ENCODE data around the gene SLCO4A1. TPM values are rescaled to one million over a fixed set of nuclear protein-coding genes. Genes with fewer than 3 reads are reported as not detected.

Gene SLCO4A1
- polyA plus RNA-seq, 1 donor (not counting 4 experiments of a cell fraction or from before 2014, with no cell fraction given): 1.8 TPM

- no peak overlapping the region for H3K9ac ChIP-seq (ENCODE audit: control insufficient read depth, extremely low read depth, insufficient read depth, low read length)
- H4K20me1 ChIP-seq (ENCODE audit: control insufficient read depth, extremely low read depth, insufficient read depth, low read length): no peaks in the 10 kb centered on the region
- H3K4me3 ChIP-seq (ENCODE audit: control insufficient read depth in 2 of 3, extremely low read depth in 1 of 3, insufficient read depth in 2 of 3, low read depth in 1 of 3, low read length in 3 of 3): no peak overlapping the region
- no peaks in the 10 kb centered on the region for H3K4me1 ChIP-seq (ENCODE audit: control insufficient read depth, extremely low read depth, insufficient read depth, low read length)
- H3K4me2 ChIP-seq (ENCODE audit: control insufficient read depth, extremely low read depth, insufficient read depth, low read depth, low read length): no peak overlapping the region
- FAIRE-seq (no peak), DNase-seq (ENCODE audit: low read depth, low spot score) (no peak)
- no peaks in the 10 kb centered on the region for H3K36me3 ChIP-seq (ENCODE audit: control insufficient read depth in 2 of 2, extremely low read depth in 1 of 2, insufficient read depth in 2 of 2, low read length in 2 of 2)
- H3K27me3 ChIP-seq (ENCODE audit: control insufficient read depth, extremely low read depth, insufficient read depth, low read length): peaks cover 55% of the 10 kb centered on the region
- TF ChIP-seq EZH2 (IDR thresholded peaks at IDR 0.05; ENCODE audit: low read length): no peak
- no peak for TF ChIP-seq CTCF (optimal IDR thresholded peaks at IDR 0.05 in 1 of 3, IDR thresholded peaks at IDR 0.05 in 1 of 3, conservative IDR thresholded peaks at IDR 0.05 in 1 of 3; ENCODE audit: extremely low read depth in 1 of 3, insufficient read depth in 2 of 3, low read length in 3 of 3)
- no peaks in the 10 kb centered on the region for H3K9me1 ChIP-seq (ENCODE audit: control insufficient read depth, extremely low read depth, insufficient read depth, low read length)
- H3K27ac ChIP-seq (ENCODE audit: control insufficient read depth, insufficient read depth, low read length): no peak overlapping the region
- no peaks in the 10 kb centered on the region for H3K9me3 ChIP-seq (ENCODE audit: control insufficient read depth, low read depth, low read length)
- dilution Hi-C loops (cut with MboI; ENCODE audit: extremely low pct_ligation_motif_present, low sequenced_read_pairs): no loop called here
- H2AFZ ChIP-seq (ENCODE audit: control insufficient read depth, low read length): no peak overlapping the region
- H3K79me2 ChIP-seq (ENCODE audit: control insufficient read depth, insufficient read depth, low read length): no peaks in the 10 kb centered on the region
Observed at GRCh38 chr20:62693524-62693922, 51.2 kb downstream of the SLCO4A1 start.

GRCh38 chr20:62694106-62694505, 51.8 kb downstream of the SLCO4A1 start:
- Histone ChIP-seq H2AFZ (ENCODE audit: control insufficient read depth, low read length) (no peak overlapping the region), H3K79me2 (ENCODE audit: control insufficient read depth, insufficient read depth, low read length) (no peaks in the 10 kb centered on the region), H3K4me3 (ENCODE audit: control insufficient read depth in 2 of 3, extremely low read depth in 1 of 3, insufficient read depth in 2 of 3, low read depth in 1 of 3, low read length in 3 of 3) (no peak overlapping the region), H3K36me3 (ENCODE audit: control insufficient read depth in 2 of 2, extremely low read depth in 1 of 2, insufficient read depth in 2 of 2, low read length in 2 of 2) (no peaks in the 10 kb centered on the region), H4K20me1 (ENCODE audit: control insufficient read depth, extremely low read depth, insufficient read depth, low read length) (no peaks in the 10 kb centered on the region), H3K9ac (ENCODE audit: control insufficient read depth, extremely low read depth, insufficient read depth, low read length) (no peak overlapping the region), H3K4me1 (ENCODE audit: control insufficient read depth, extremely low read depth, insufficient read depth, low read length) (no peaks in the 10 kb centered on the region), H3K4me2 (ENCODE audit: control insufficient read depth, extremely low read depth, insufficient read depth, low read depth, low read length) (no peak overlapping the region), H3K9me3 (ENCODE audit: control insufficient read depth, low read depth, low read length) (no peaks in the 10 kb centered on the region), H3K27ac (ENCODE audit: control insufficient read depth, insufficient read depth, low read length) (no peak overlapping the region), H3K9me1 (ENCODE audit: control insufficient read depth, extremely low read depth, insufficient read depth, low read length) (no peaks in the 10 kb centered on the region), H3K27me3 (ENCODE audit: control insufficient read depth, extremely low read depth, insufficient read depth, low read length) (peaks cover 55% of the 10 kb centered on the region)
- TF ChIP-seq EZH2 (IDR thresholded peaks at IDR 0.05; ENCODE audit: low read length) (no peak), CTCF (optimal IDR thresholded peaks at IDR 0.05 in 1 of 3, IDR thresholded peaks at IDR 0.05 in 1 of 3, conservative IDR thresholded peaks at IDR 0.05 in 1 of 3; ENCODE audit: extremely low read depth in 1 of 3, insufficient read depth in 2 of 3, low read length in 3 of 3) (no peak)
- DNase-seq (ENCODE audit: low read depth, low spot score) (no peak), FAIRE-seq (no peak)
- dilution Hi-C loops (cut with MboI; ENCODE audit: extremely low pct_ligation_motif_present, low sequenced_read_pairs): no loop called here
